Neural progenitor cell (in vitro differentiated cells): ENCODE data around the gene DNAJC1. TPM values are rescaled to one million over a fixed set of nuclear protein-coding genes. Genes with fewer than 3 reads are reported as not detected.

ENCODE experiments used
- DNase-seq: peaks from one replicate; pipeline ENCODE4 v3.0.0-alpha.2; 2016; ENCODE audit warnings: low spot score
- H2AFZ ChIP-seq: fragments of 200-600 bp; sonication (generic); replicated peaks from 2 replicates; pipeline ENCODE4 v1.6.1; 2016; ENCODE audit warnings: antibody characterized with exemption
- H3F3A ChIP-seq: fragments of 200-600 bp; sonication (generic); 2 replicates; pipeline ENCODE4 v1.6.1; 2016; ENCODE audit warnings: antibody characterized with exemption, low read depth
- H3K27ac ChIP-seq: fragments of 200-600 bp; sonication (generic); 2 replicates; pipeline ENCODE4 v1.5.1; 2016; ENCODE audit warnings: mild to moderate bottlenecking
- H3K27me3 ChIP-seq: fragments of 200-600 bp; sonication (generic); 2 replicates; pipeline ENCODE4 v1.6.1; 2016; ENCODE audit warnings: mild to moderate bottlenecking, moderate library complexity
- H3K36me3 ChIP-seq: fragments of 200-600 bp; sonication (generic); 2 replicates; pipeline ENCODE4 v1.5.1; 2016
- H3K4me1 ChIP-seq: fragments of 200-600 bp; sonication (generic); 2 replicates; pipeline ENCODE4 v1.6.1; 2016; ENCODE audit warnings: mixed run types
- H3K4me2 ChIP-seq: fragments of 200-600 bp; sonication (generic); 2 replicates; pipeline ENCODE4 v1.6.1; 2016
- H3K4me3 ChIP-seq: fragments of 200-600 bp; sonication (generic); 2 replicates; pipeline ENCODE4 v1.5.1; 2016
- H3K79me2 ChIP-seq: fragments of 200-600 bp; sonication (generic); 2 replicates; pipeline ENCODE4 v1.6.1; 2016; ENCODE audit warnings: low read depth
- H3K9ac ChIP-seq: fragments of 200-600 bp; sonication (generic); 2 replicates; pipeline ENCODE4 v1.6.1; 2016
- H3K9me3 ChIP-seq: fragments of 200-600 bp; sonication (generic); 2 replicates; pipeline ENCODE4 v1.5.1; 2016; ENCODE audit warnings: low read depth
- H4K20me1 ChIP-seq: fragments of 200-600 bp; sonication (generic); 2 replicates; pipeline ENCODE4 v1.6.1; 2016; ENCODE audit warnings: low read depth
- H3K27ac Mint-ChIP-seq: 3 replicates; pipeline ENCODE4 v1.8.0; 2021; ENCODE audit warnings: mixed read lengths
- H3K27me3 Mint-ChIP-seq: 2 replicates; pipeline ENCODE4 v1.8.0; 2022; ENCODE audit warnings: low read depth, mild to moderate bottlenecking, inconsistent platforms, moderate library complexity, mixed read lengths; ENCODE audit not compliant: insufficient read depth
- H3K36me3 Mint-ChIP-seq: 3 replicates; pipeline ENCODE4 v1.8.0; 2021; ENCODE audit warnings: mixed read lengths
- H3K4me1 Mint-ChIP-seq: 3 replicates; pipeline ENCODE4 v1.8.0; 2021; ENCODE audit warnings: mixed read lengths
- H3K4me3 Mint-ChIP-seq: 3 replicates; pipeline ENCODE4 v1.8.0; 2021; ENCODE audit warnings: mild to moderate bottlenecking, moderate library complexity, mixed read lengths
- H3K9me3 Mint-ChIP-seq: 3 replicates; pipeline ENCODE4 v1.8.0; 2020; ENCODE audit warnings: mixed read lengths
- CTCF ChIP-seq: fragments of 200-600 bp; sonication (generic); IDR thresholded peaks from 2 replicates; pipeline ENCODE4 v1.5.1; 2017; ENCODE audit warnings: antibody characterized with exemption, mild to moderate bottlenecking
- EZH2 ChIP-seq: fragments of 200-600 bp; sonication (generic); IDR thresholded peaks from 2 replicates; pipeline ENCODE4 v1.6.1; 2017; ENCODE audit warnings: antibody characterized with exemption, mild to moderate bottlenecking, moderate library complexity
- EZH2phosphoT487 ChIP-seq: fragments of 200-600 bp; sonication (generic); IDR thresholded peaks from 2 replicates; pipeline ENCODE4 v1.6.1; 2017; ENCODE audit warnings: antibody characterized with exemption
- total RNA-seq: library from RNA; depleted of rRNA; stranded (reverse); fragments of >200 nt; gene quantifications from 2 replicates; pipeline ENCODE4 v1.2.3, GENCODE V29; 2015; ENCODE audit warnings: low replicate concordance

Gene DNAJC1
- total RNA-seq, 1 donor from 2014 or later: 55.3 TPM

GRCh38 chr10:21926949-21927348, 76.6 kb downstream of the DNAJC1 start:
- no peaks in the 10 kb centered on the region for H3K36me3 Mint-ChIP-seq
- H2AFZ ChIP-seq: no peak overlapping the region
- H3K36me3 ChIP-seq: no peaks in the 10 kb centered on the region
- no peak overlapping the region for H3K4me3 ChIP-seq
- DNase-seq: peak; percentile 17
- H3K27me3 Mint-ChIP-seq: no peaks in the 10 kb centered on the region
- H3K79me2 ChIP-seq: no peaks in the 10 kb centered on the region
- peaks cover 11% of the 10 kb centered on the region for H3K4me1 ChIP-seq
- peaks cover 3% of the 10 kb centered on the region for H3K9me3 Mint-ChIP-seq
- H3F3A ChIP-seq: no peaks in the 10 kb centered on the region
- peak overlapping the region; percentile 75 for H3K4me3 Mint-ChIP-seq
- TF ChIP-seq CTCF: no peak
- TF ChIP-seq EZH2phosphoT487: no peak
- TF ChIP-seq EZH2: no peak
- H4K20me1 ChIP-seq: no peaks in the 10 kb centered on the region
- H3K4me2 ChIP-seq: no peak overlapping the region
- H3K4me1 Mint-ChIP-seq: peaks cover 37% of the 10 kb centered on the region
- peak overlapping the region; percentile 22 for H3K27ac Mint-ChIP-seq
- no peak overlapping the region for H3K9ac ChIP-seq
- H3K9me3 ChIP-seq: no peaks in the 10 kb centered on the region
- no peak overlapping the region for H3K27ac ChIP-seq
- no peaks in the 10 kb centered on the region for H3K27me3 ChIP-seq

DNA sequence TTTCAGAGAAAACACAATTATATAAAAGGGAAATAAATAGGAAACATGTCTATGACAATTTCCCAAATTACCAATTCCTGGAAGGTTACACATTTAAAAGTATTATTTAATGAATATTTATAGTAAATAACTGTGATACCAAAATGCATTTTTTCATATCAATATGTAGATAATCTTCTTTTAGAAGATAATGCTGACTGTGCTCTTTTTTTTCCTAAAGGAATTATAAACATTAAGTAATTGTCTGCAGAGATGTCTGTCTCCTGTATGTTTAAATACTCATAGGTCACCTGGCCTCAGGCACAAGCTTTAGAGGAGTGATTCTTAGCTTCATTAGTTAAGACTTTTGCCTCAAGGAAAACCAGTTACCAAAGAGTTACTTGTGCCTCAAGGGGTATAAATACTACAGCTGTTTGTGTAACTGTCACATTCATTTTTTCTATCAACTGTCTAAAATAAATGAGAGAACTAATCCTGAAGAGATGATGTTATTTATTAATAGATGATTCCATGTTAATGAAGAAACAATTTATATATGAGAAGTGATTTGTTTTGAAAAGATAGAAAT, 77.1 kb downstream of the DNAJC1 start:
- Histone ChIP-seq H3K27me3 (no peaks in the 10 kb centered on the region), H3F3A (no peaks in the 10 kb centered on the region), H3K79me2 (no peaks in the 10 kb centered on the region), H3K9ac (no peak overlapping the region), H3K4me1 (peaks cover 11% of the 10 kb centered on the region), H3K4me2 (no peak overlapping the region), H4K20me1 (no peaks in the 10 kb centered on the region), H3K4me3 (no peak overlapping the region), H3K36me3 (no peaks in the 10 kb centered on the region), H3K9me3 (no peaks in the 10 kb centered on the region), H2AFZ (no peak overlapping the region), H3K27ac (no peak overlapping the region)
- no peak for DNase-seq
- Mint-ChIP-seq H3K36me3 (no peaks in the 10 kb centered on the region), H3K4me3 (no peak overlapping the region), H3K9me3 (no peaks in the 10 kb centered on the region), H3K4me1 (peaks cover 38% of the 10 kb centered on the region), H3K27ac (no peak overlapping the region), H3K27me3 (no peaks in the 10 kb centered on the region)
- TF ChIP-seq EZH2 (no peak), EZH2phosphoT487 (no peak), CTCF (no peak)

DNA sequence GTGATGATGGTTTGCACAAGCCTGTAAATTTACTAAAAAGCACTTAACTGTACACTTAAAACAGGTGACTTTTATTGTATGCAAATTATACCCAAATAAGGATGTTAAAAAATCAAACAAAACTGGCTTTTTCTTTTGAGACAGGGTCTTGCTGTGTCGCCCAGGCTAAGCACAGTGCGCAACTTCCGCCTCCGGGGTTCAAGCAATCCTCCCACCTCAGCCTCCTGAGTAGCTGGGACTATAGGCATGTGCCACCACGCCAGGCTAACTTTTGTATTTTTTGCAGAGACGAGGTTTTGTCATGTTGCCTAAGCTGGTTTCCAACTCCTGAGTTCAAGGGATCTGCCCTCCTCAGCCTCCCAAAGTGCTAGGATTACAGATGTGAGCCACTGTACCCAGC, 77.7 kb downstream of the DNAJC1 start:
- no peak overlapping the region for H3K4me3 ChIP-seq
- DNase-seq: no peak
- H3K27ac ChIP-seq: no peak overlapping the region
- H3K4me2 ChIP-seq: no peak overlapping the region
- no peak overlapping the region for H2AFZ ChIP-seq
- no peak overlapping the region for H3K27ac Mint-ChIP-seq
- peaks cover 11% of the 10 kb centered on the region for H3K4me1 ChIP-seq
- H3K36me3 ChIP-seq: no peaks in the 10 kb centered on the region
- no peak for TF ChIP-seq CTCF
- TF ChIP-seq EZH2: no peak
- no peak for TF ChIP-seq EZH2phosphoT487
- no peaks in the 10 kb centered on the region for H4K20me1 ChIP-seq
- H3K9ac ChIP-seq: no peak overlapping the region
- H3K4me3 Mint-ChIP-seq: no peak overlapping the region
- no peaks in the 10 kb centered on the region for H3F3A ChIP-seq
- no peaks in the 10 kb centered on the region for H3K36me3 Mint-ChIP-seq
- H3K9me3 ChIP-seq: no peaks in the 10 kb centered on the region
- H3K9me3 Mint-ChIP-seq: no peaks in the 10 kb centered on the region
- no peaks in the 10 kb centered on the region for H3K27me3 Mint-ChIP-seq
- no peaks in the 10 kb centered on the region for H3K27me3 ChIP-seq
- peaks cover 44% of the 10 kb centered on the region for H3K4me1 Mint-ChIP-seq
- no peaks in the 10 kb centered on the region for H3K79me2 ChIP-seq
